GM10248 (cell line): Measurements from ENCODE around the gene TBC1D4.

Experiments used
- CTCF ChIA-PET: fragments of 300-600 bp; sonication (Branson Sonifier 250); formaldehyde crosslinking; extraction: SDS; loops from one replicate; lab custom pipeline; 2021; ENCODE audit warnings: antibody characterized with exemption; lab: Yijun Ruan, JAX
- POLR2A ChIA-PET: fragments of 350-650 bp; sonication (Branson Sonifier 250); formaldehyde crosslinking; extraction: SDS; loops from one replicate; lab custom pipeline; 2020; ENCODE audit warnings: antibody characterized with exemption; lab: Yijun Ruan, JAX
- DNase-seq: peaks from one replicate; pipeline ENCODE4 v3.0.0; 2012; ENCODE audit errors: extremely low spot score
- TF ChIP-seq, protein P1 (sequence below): IDR thresholded peaks from 2 replicates; pipeline ENCODE4 v1.5.1; 2012; ENCODE audit warnings: mild to moderate bottlenecking, low read depth; ENCODE audit errors: extremely low read depth, missing control alignments, control extremely low read depth

The TBC1D4 gene

DNA sequence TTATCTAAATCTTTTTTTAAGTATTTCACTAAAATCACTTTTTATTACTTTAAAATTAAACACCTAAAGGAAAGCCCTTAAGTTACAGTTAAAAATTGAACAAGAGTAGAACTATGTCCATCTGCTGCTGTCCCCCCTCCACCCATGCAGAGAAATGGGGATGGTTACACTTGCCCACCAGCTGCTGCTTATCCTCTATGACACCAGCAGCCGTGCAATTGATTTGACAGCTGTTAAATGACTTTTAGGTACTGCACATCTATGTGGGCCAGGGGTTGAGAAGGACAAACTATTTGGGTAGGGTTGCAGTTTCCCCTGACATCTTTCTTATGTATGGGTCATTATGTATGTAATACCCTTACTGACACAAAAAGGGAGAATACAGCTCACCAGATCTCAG is 77.2 kb downstream of the TBC1D4 start:
- DNase-seq = no peak
- TF ChIP-seq, protein P1, sequence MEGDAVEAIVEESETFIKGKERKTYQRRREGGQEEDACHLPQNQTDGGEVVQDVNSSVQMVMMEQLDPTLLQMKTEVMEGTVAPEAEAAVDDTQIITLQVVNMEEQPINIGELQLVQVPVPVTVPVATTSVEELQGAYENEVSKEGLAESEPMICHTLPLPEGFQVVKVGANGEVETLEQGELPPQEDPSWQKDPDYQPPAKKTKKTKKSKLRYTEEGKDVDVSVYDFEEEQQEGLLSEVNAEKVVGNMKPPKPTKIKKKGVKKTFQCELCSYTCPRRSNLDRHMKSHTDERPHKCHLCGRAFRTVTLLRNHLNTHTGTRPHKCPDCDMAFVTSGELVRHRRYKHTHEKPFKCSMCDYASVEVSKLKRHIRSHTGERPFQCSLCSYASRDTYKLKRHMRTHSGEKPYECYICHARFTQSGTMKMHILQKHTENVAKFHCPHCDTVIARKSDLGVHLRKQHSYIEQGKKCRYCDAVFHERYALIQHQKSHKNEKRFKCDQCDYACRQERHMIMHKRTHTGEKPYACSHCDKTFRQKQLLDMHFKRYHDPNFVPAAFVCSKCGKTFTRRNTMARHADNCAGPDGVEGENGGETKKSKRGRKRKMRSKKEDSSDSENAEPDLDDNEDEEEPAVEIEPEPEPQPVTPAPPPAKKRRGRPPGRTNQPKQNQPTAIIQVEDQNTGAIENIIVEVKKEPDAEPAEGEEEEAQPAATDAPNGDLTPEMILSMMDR = no peak
- ChIA-PET CTCF (interaction anchor here (1.3 to 5.9 kb wide), 3 partner anchors 10 to 27 kb away, joined by 3 to 29 read pairs (median 4); no protein-coding TSS in a partner anchor), POLR2A (no interaction called here)

DNA sequence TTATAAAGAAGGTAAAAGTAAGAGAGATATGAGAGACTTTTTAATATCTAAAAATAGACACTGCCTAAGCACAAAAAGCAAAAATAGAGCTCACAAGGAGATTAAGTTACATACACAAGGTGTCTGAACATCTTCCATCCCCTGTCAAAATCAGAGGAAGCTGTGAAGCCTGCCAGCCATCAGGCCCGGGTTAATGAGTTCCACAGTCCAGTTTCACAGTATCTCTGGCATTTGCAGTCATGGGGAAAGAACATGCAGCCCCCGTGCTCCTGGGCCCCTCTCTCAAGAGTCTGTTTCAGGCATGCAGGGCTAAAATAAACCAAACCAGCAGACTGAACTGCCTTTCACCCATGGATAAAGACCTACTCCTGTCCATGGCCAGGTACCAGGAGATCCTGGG is 79.2 kb downstream of the TBC1D4 start:
- POLR2A ChIA-PET = no interaction called here
- TF ChIP-seq, protein P1 = no peak
- CTCF ChIA-PET = interaction anchor here (0.7 to 5.9 kb wide), 4 partner anchors 9 to 87 kb away, joined by 3 to 29 read pairs (median 8); no protein-coding TSS in a partner anchor
- no peak for DNase-seq

DNA sequence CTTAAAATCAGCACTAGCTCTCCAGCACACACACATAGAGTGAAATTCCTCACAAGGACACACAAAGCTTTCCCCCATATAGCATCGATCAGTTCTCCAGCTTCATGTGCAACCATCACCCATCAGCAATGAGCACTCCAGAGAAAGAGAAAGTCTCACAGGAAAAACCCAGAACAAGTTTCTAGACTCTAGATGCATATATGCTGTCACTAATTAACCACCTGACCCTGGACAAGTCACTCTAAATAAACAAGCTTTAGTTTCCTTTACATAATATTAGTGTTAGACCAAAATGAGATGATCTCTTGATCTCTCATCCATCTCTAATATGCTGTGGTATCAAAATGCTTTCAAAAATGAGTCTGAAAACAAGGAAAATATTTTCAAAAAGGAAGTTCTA is 81.2 kb downstream of the TBC1D4 start:
- ChIA-PET POLR2A (no interaction called here), CTCF (interaction anchor here (0.7 to 5.9 kb wide), 7 partner anchors 9 to 58 kb away, joined by 3 to 29 read pairs (median 4); no protein-coding TSS in a partner anchor)
- TF ChIP-seq, protein P1 = no peak
- no peak for DNase-seq

DNA sequence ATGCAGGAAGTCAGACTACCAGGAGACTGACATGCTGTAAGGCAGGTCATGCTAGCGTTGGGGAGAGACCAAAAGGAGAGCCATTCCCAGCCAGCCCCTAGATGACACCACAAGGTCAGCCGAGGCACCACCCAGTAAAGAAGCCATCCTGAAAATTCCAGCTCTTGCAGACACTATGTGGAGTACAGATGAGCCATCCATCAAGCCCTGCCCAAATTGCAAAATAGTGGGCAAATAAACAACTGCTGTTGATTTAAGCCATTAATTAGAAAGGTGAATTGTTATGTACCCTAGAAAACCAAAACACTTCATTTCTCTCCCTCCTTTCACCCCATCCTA is 82.1 kb downstream of the TBC1D4 start:
- POLR2A ChIA-PET = interaction anchor here (0.6 kb wide), 1 partner anchor 25 kb away, joined by 3 read pairs; no protein-coding TSS in a partner anchor
- no peak for DNase-seq
- CTCF ChIA-PET = interaction anchor here (0.9 kb wide), 1 partner anchor 16 kb away, joined by 3 read pairs; no protein-coding TSS in a partner anchor
- TF ChIP-seq, protein P1 = no peak

DNA sequence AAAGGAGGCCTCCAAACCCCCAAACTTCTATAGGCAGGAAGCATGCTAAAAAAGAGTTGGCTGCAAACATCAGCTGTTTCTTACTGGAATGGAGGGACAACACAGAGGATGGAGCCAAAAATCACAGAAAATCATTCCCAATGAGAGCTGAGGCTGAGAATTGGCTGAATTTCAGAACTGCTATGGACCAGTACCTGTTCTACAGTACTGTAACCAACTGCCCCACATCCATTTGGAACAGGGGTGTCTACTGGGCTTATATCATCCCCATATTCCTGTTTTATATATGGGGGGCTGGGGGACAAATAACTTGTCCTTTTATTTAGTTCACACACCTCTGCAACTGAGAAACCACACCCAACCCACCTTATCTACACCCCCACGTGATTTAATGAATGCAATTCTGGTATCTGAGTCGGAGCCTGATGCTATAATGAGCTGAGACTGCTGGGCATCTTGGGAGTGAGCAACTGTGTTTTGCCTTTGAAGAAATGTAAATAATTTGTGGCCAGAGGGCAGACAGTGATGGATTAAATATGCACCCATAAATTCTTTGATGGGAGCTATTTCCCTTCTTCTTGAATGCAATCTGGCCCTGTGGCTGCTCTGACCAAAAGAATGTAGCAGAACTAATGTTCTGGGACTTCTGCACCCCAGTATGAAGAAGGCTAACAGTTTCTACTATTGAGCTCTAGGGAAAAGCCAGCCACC is 82.6 kb downstream of the TBC1D4 start:
- ChIA-PET POLR2A (no interaction called here), CTCF (interaction anchor here (0.9 kb wide), 1 partner anchor 17 kb away, joined by 3 read pairs; no protein-coding TSS in a partner anchor)
- TF ChIP-seq, protein P1 = no peak
- no peak for DNase-seq

DNA sequence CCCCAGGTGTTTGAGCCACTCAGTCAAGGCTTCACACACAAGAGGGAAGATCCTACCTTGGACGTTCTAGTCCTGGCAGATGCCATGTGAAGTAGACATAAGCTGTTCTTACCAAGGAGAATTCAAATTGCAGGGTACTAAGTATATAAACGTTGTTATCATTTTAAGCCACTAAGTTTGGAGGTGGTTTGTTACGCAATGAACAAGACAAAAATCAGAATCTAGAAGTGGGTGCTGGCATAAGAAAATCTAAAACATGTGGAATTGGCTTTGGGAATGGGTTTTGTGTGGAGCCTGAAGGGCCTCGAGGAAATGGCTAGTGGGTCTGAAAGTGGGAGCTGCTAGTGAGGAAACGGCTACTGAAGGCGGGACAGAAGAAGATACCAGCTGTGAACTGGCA is 83.9 kb downstream of the TBC1D4 start:
- CTCF ChIA-PET = no interaction called here
- no peak for DNase-seq
- POLR2A ChIA-PET = no interaction called here
- TF ChIP-seq, protein P1 = no peak
